ENCODE measurements around the gene URGCP. TPM values are rescaled to one million over a fixed set of nuclear protein-coding genes. Genes with fewer than 3 reads are reported as not detected.

The URGCP gene
- total RNA-seq, 1 experiment from 2014 or later, result 48.3 TPM

GRCh38 chr7:43942250-43942649 lies 35.9 kb upstream of the URGCP start:
- DNase-seq, result no peak
- intact Hi-C loops (cut with micrococcal nuclease; ENCODE audit: unreplicated experiment), result no loop called here
- Mint-ChIP-seq H3K4me1 (ENCODE audit: low read depth, unreplicated experiment) (peaks cover 14% of the 10 kb centered on the region), H3K9me3 (ENCODE audit: low read depth, unreplicated experiment) (no peaks in the 10 kb centered on the region), H3K36me3 (ENCODE audit: insufficient read depth, unreplicated experiment) (no peaks in the 10 kb centered on the region), H3K27ac (ENCODE audit: unreplicated experiment) (no peak overlapping the region), H3K4me3 (ENCODE audit: low read depth, unreplicated experiment) (no peak overlapping the region), H3K27me3 (ENCODE audit: unreplicated experiment) (no peaks in the 10 kb centered on the region)
- BruUV-seq (replicated peaks), result no TSS peak
- TF ChIP-seq, protein P1, sequence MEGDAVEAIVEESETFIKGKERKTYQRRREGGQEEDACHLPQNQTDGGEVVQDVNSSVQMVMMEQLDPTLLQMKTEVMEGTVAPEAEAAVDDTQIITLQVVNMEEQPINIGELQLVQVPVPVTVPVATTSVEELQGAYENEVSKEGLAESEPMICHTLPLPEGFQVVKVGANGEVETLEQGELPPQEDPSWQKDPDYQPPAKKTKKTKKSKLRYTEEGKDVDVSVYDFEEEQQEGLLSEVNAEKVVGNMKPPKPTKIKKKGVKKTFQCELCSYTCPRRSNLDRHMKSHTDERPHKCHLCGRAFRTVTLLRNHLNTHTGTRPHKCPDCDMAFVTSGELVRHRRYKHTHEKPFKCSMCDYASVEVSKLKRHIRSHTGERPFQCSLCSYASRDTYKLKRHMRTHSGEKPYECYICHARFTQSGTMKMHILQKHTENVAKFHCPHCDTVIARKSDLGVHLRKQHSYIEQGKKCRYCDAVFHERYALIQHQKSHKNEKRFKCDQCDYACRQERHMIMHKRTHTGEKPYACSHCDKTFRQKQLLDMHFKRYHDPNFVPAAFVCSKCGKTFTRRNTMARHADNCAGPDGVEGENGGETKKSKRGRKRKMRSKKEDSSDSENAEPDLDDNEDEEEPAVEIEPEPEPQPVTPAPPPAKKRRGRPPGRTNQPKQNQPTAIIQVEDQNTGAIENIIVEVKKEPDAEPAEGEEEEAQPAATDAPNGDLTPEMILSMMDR (IDR thresholded peaks at IDR 0.05; ENCODE audit: unreplicated experiment), result no peak
- CTCF ChIA-PET, result interaction anchor here (0.6 to 1.2 kb wide), 2 partner anchors 11 to 37 kb away, joined by 3 to 9 read pairs; no protein-coding TSS in a partner anchor

DNA sequence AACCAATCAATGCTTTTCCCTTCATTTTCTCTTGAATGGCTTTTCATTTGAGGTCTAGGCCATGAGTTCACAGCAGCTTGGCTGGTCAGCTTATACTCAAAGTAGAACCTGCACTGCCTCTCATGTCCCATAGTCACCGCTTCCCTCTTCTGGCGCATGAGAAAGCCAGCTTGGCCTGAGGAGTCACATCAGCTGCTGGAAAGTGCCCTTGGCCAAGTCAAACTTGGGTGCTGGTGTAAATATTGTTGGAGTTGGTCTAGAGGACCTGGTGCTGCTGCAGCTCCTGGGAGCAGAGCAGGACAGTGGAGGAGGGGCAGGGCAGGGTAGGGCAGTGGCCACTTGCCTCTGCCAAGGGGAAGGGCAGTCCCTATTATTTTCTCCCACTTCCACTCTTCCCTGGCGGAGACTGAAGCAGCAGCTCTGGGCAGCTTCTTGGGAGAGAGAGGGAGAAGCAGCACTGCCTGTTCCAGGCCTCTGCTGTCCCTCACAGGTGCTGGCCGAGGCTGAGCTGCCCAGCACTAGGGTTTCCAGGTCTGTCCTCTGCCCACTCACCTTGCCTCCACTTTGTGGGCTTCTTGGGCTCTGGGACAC lies 32.6 kb upstream of the URGCP start:
- H3K27me3 Mint-ChIP-seq (ENCODE audit: unreplicated experiment), result no peaks in the 10 kb centered on the region
- CTCF ChIA-PET, result no interaction called here

GRCh38 chr7:43937444-43937843 lies 31.0 kb upstream of the URGCP start:
- Mint-ChIP-seq H3K4me3 (ENCODE audit: low read depth, unreplicated experiment) (no peak overlapping the region), H3K27ac (ENCODE audit: unreplicated experiment) (no peak overlapping the region), H3K4me1 (ENCODE audit: low read depth, unreplicated experiment) (peaks cover under 1% of the 10 kb centered on the region), H3K9me3 (ENCODE audit: low read depth, unreplicated experiment) (no peaks in the 10 kb centered on the region), H3K27me3 (ENCODE audit: unreplicated experiment) (no peaks in the 10 kb centered on the region), H3K36me3 (ENCODE audit: insufficient read depth, unreplicated experiment) (no peaks in the 10 kb centered on the region)
- no TSS peak for BruUV-seq (replicated peaks)
- CTCF ChIA-PET, result no interaction called here
- TF ChIP-seq, protein P1 (IDR thresholded peaks at IDR 0.05; ENCODE audit: unreplicated experiment), result no peak
- no peak for DNase-seq
- intact Hi-C loops (cut with micrococcal nuclease; ENCODE audit: unreplicated experiment), result no loop called here

More for the DNA sequence above, 32.6 kb upstream of the URGCP start:
- TF ChIP-seq, protein P1 (IDR thresholded peaks at IDR 0.05; ENCODE audit: unreplicated experiment), result no peak
- H3K4me3 Mint-ChIP-seq (ENCODE audit: low read depth, unreplicated experiment), result no peak overlapping the region
- no peaks in the 10 kb centered on the region for H3K9me3 Mint-ChIP-seq (ENCODE audit: low read depth, unreplicated experiment)
- H3K27ac Mint-ChIP-seq (ENCODE audit: unreplicated experiment), result no peak overlapping the region
- no peaks in the 10 kb centered on the region for H3K36me3 Mint-ChIP-seq (ENCODE audit: insufficient read depth, unreplicated experiment)
- intact Hi-C loops (cut with micrococcal nuclease; ENCODE audit: unreplicated experiment), result no loop called here
- DNase-seq, result no peak
- peaks cover 14% of the 10 kb centered on the region for H3K4me1 Mint-ChIP-seq (ENCODE audit: low read depth, unreplicated experiment)
- no TSS peak for BruUV-seq (replicated peaks)

GRCh38 chr7:43933902-43934560 lies 27.6 kb upstream of the URGCP start:
- TF ChIP-seq, protein P1 (IDR thresholded peaks at IDR 0.05; ENCODE audit: unreplicated experiment), result no peak
- Mint-ChIP-seq H3K27me3 (ENCODE audit: unreplicated experiment) (no peaks in the 10 kb centered on the region), H3K9me3 (ENCODE audit: low read depth, unreplicated experiment) (no peaks in the 10 kb centered on the region), H3K27ac (ENCODE audit: unreplicated experiment) (no peak overlapping the region), H3K36me3 (ENCODE audit: insufficient read depth, unreplicated experiment) (no peaks in the 10 kb centered on the region), H3K4me1 (ENCODE audit: low read depth, unreplicated experiment) (no peaks in the 10 kb centered on the region), H3K4me3 (ENCODE audit: low read depth, unreplicated experiment) (no peak overlapping the region)
- no TSS peak for BruUV-seq (replicated peaks)
- intact Hi-C loops (cut with micrococcal nuclease; ENCODE audit: unreplicated experiment), result no loop called here
- no peak for DNase-seq
- CTCF ChIA-PET, result no interaction called here

Data from Calu3 (cell line).